ENCODE results near the gene MKNK2. TPM values are rescaled to one million over a fixed set of nuclear protein-coding genes. Genes with fewer than 3 reads are reported as not detected.
A peak's percentile ranks its signal among the peaks of the same experiment; 100 is the strongest.

MKNK2 gene
- total and polyA plus RNA-seq, 2 donors (not counting 1 experiment from before 2014, with no cell fraction given), result 440 to 777 TPM

GRCh38 chr19:2039959-2040646 lies 10.9 kb downstream of the MKNK2 start:
- Histone ChIP-seq H3K27ac (ENCODE audit: low read length in 2 of 2) (peak overlapping the region; percentile 98), H3K27me3 (replicated peaks in 1 of 4; ENCODE audit: control extremely low read depth in 1 of 4, control insufficient read depth in 3 of 4, insufficient read depth in 4 of 4, low read length in 3 of 4) (no peaks in the 10 kb centered on the region), H3K4me3 (ENCODE audit: control extremely low read depth in 1 of 5, extremely low read depth in 1 of 5, insufficient read depth in 1 of 5, low read depth in 2 of 5, low read length in 4 of 5) (no peak overlapping the region), H3K4me2 (replicated peaks; ENCODE audit: low read depth, low read length, poor library complexity, severe bottlenecking) (peak overlapping the region; percentile 88), H3K36me3 (replicated peaks in 1 of 2; ENCODE audit: control extremely low read depth in 1 of 2, control insufficient read depth in 1 of 2, extremely low read depth in 1 of 2, insufficient read depth in 2 of 2, low read length in 1 of 2) (peaks cover 0 to 67% of the 10 kb centered on the region in 2 experiments), H3K9ac (ENCODE audit: low read length) (no peak overlapping the region), H4K20me1 (ENCODE audit: control insufficient read depth, insufficient read depth, low read length, poor library complexity, severe bottlenecking) (peaks cover 82% of the 10 kb centered on the region), H2AFZ (ENCODE audit: insufficient read depth, low read depth, low read length, poor library complexity, severe bottlenecking) (no peak overlapping the region), H3K4me1 (ENCODE audit: control insufficient read depth in 2 of 2, insufficient read depth in 2 of 2, low read length in 2 of 2) (peaks cover 38 to 54% of the 10 kb centered on the region in 2 donors), H3K79me2 (ENCODE audit: control insufficient read depth, insufficient read depth, low read length) (peaks cover 46% of the 10 kb centered on the region), H3K9me3 (ENCODE audit: control extremely low read depth in 1 of 3, control insufficient read depth in 2 of 3, insufficient read depth in 1 of 3, low read length in 2 of 3) (peaks cover 0 to 19% (median 5%) of the 10 kb centered on the region in 3 donors)
- DNase-seq (peak; percentile 41), ATAC-seq (ENCODE audit: low read depth) (no peak)
- TF ChIP-seq EZH2 (IDR thresholded peaks at IDR 0.05; ENCODE audit: borderline replicate concordance, insufficient read depth, low read depth, low read length, poor library complexity, severe bottlenecking), result no peak
- no peak for TF ChIP-seq CTCF (IDR thresholded peaks at IDR 0.05)
- POLR2A ChIA-PET, result interaction anchor here (0.6 to 7.4 kb wide), 9 partner anchors 8 to 110 kb away, joined by 3 to 69 read pairs (median 4); partner anchors contain the start of gene MKNK2
- Mint-ChIP-seq H3K9me3 (ENCODE audit: insufficient read depth) (no peaks in the 10 kb centered on the region), H3K4me3 (no peak overlapping the region), H3K4me1 (peaks cover 52% of the 10 kb centered on the region), H3K27me3 (no peaks in the 10 kb centered on the region), H3K27ac (peak overlapping the region; percentile 50)
- intact Hi-C loops (cut with micrococcal nuclease), result no loop called here
- CTCF ChIA-PET, result interaction anchor here (0.7 to 3.2 kb wide), 6 partner anchors 12 to 145 kb away, joined by 3 to 10 read pairs (median 6); partner anchors contain the start of genes IZUMO4 and MKNK2
- WGBS (ENCODE audit: insufficient coverage), result 97% methylated on average over 16 of the region's 20 CpGs

Data from B cell (primary cell).